Right lobe of liver (tissue), 4 donors: ENCODE measurements around the gene IFNL3.

Experiments used
- POLR2A ChIP-seq: fragments of 450-650 bp; IDR thresholded peaks from one replicate; pipeline ENCODE4 v1.6.1; 2017; ENCODE audit warnings: antibody characterized with exemption, mild to moderate bottlenecking
- TF ChIP-seq, protein P1 (sequence below), 4 donors: fragments of 200-600 bp in 3 of 4; fragments of 450-650 bp in 1 of 4; IDR thresholded peaks; one replicate each; pipeline versions ENCODE4 v1.5.1 to v1.8.0; 2016 to 2022; ENCODE audit warnings: antibody characterized with exemption in 4 of 4, mild to moderate bottlenecking in 2 of 4
- donor health status: DM: no; HTN: no; CAD: no.
- donor health status: DM: no; HTN: no; CAD: no.
- donor health status: DM: no; HTN: yes; CAD: no.

GRCh38 chr19:39209196-39209595, 35.6 kb downstream of the IFNL3 start:
- no peak for TF ChIP-seq POLR2A
- TF ChIP-seq, protein P1, sequence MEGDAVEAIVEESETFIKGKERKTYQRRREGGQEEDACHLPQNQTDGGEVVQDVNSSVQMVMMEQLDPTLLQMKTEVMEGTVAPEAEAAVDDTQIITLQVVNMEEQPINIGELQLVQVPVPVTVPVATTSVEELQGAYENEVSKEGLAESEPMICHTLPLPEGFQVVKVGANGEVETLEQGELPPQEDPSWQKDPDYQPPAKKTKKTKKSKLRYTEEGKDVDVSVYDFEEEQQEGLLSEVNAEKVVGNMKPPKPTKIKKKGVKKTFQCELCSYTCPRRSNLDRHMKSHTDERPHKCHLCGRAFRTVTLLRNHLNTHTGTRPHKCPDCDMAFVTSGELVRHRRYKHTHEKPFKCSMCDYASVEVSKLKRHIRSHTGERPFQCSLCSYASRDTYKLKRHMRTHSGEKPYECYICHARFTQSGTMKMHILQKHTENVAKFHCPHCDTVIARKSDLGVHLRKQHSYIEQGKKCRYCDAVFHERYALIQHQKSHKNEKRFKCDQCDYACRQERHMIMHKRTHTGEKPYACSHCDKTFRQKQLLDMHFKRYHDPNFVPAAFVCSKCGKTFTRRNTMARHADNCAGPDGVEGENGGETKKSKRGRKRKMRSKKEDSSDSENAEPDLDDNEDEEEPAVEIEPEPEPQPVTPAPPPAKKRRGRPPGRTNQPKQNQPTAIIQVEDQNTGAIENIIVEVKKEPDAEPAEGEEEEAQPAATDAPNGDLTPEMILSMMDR (IDR thresholded peaks at IDR 0.05) = no peak
